ENCODE measurements around the gene PPP2R5E.

DNA sequence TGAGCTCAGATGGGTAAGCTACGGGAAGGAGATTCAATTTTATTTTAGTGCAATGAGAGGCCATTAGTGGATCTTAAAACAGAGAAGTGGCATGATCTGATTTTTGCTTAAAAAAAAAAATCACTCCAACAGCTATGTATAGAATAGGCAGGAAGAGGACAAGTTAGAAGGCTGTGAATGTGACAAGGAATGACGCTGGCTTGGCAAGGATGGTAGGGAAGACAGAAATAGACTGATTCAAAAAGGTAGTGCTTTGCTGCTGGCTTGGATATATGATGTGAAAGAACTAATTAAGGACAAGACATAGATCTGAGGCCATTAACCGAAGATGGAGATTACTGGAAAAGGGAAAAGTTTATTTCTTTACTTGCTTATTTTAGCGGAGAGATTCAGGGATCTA is 119.3 kb downstream of the PPP2R5E start:
- TF ChIP-seq, protein P1, sequence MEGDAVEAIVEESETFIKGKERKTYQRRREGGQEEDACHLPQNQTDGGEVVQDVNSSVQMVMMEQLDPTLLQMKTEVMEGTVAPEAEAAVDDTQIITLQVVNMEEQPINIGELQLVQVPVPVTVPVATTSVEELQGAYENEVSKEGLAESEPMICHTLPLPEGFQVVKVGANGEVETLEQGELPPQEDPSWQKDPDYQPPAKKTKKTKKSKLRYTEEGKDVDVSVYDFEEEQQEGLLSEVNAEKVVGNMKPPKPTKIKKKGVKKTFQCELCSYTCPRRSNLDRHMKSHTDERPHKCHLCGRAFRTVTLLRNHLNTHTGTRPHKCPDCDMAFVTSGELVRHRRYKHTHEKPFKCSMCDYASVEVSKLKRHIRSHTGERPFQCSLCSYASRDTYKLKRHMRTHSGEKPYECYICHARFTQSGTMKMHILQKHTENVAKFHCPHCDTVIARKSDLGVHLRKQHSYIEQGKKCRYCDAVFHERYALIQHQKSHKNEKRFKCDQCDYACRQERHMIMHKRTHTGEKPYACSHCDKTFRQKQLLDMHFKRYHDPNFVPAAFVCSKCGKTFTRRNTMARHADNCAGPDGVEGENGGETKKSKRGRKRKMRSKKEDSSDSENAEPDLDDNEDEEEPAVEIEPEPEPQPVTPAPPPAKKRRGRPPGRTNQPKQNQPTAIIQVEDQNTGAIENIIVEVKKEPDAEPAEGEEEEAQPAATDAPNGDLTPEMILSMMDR (IDR thresholded peaks at IDR 0.05), result no peak
- TF ChIP-seq POLR2A (IDR thresholded peaks at IDR 0.05; ENCODE audit: low read depth), result no peak
- TF ChIP-seq EP300 (IDR thresholded peaks at IDR 0.05), result no peak
